GM18951 (cell line): ENCODE measurements around the gene PAPSS1.
A peak's percentile ranks its signal among the peaks of the same experiment; 100 is the strongest.

Experiments used
- POLR2A ChIP-seq: IDR thresholded peaks from 4 replicates; pipeline ENCODE4 v1.6.1; 2011; ENCODE audit warnings: mild to moderate bottlenecking; ENCODE audit not compliant: insufficient read length, insufficient read depth; ENCODE audit errors: extremely low read depth
- in situ Hi-C: fragments of 300-500 bp; cut with MboI; formaldehyde crosslinking; loops from one replicate; pipeline ENCODE4 v1.12.0; 2022; ENCODE audit warnings: low sequenced_read_pairs, mixed read lengths, inconsistent platforms; ENCODE audit not compliant: unreplicated experiment

The PAPSS1 gene

GRCh38 chr4:107719922-107720722 is at the start of gene PAPSS1:
Gene PAPSS1, minus strand, starts transcription at chr4:107720234. Its CDS starts 55 bp downstream, at chr4:107720179.
- in situ Hi-C loops, result no loop called here
- TF ChIP-seq POLR2A, result peak; percentile 67

GRCh38 chr4:107760281-107760947 is 40.4 kb upstream of the PAPSS1 start:
- in situ Hi-C loops, result no loop called here
- no peak for TF ChIP-seq POLR2A

GRCh38 chr4:107757864-107758476 is 37.9 kb upstream of the PAPSS1 start:
- in situ Hi-C loops, result loop anchor here (10.0 kb wide), 1 partner anchor 157 kb away; no protein-coding TSS in a partner anchor
- TF ChIP-seq POLR2A, result no peak

GRCh38 chr4:107757283-107757682 is 37.2 kb upstream of the PAPSS1 start:
- in situ Hi-C loops, result loop anchor here (10.0 kb wide), 1 partner anchor 158 kb away; no protein-coding TSS in a partner anchor
- no peak for TF ChIP-seq POLR2A

DNA sequence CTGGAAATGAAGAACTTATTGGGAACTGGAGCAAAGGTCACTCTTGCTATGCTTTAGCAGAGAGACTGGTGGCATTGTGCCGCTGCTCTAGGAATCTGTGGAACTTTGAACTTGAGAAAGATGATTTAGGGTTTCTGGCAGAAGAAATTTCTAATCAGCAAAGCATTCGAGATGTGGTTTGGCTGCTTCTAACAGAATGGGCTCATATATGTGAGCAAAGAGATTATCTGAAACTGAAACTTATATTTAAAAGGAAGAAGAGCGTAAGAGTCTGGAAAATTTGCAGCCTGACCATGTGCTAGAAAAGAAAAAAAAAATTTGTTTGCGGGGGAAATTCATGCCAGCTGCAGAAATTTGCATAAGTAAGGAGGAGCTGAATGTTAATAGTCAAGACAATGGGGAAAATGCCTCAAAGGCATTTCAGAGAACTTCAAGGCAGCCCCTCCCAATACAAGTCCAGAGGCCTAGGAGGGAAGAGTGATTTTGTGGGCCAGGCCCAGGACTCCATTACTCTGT is 35.9 kb upstream of the PAPSS1 start:
- no peak for TF ChIP-seq POLR2A
- in situ Hi-C loops, result loop anchor here (10.0 kb wide), 1 partner anchor 159 kb away; no protein-coding TSS in a partner anchor

DNA sequence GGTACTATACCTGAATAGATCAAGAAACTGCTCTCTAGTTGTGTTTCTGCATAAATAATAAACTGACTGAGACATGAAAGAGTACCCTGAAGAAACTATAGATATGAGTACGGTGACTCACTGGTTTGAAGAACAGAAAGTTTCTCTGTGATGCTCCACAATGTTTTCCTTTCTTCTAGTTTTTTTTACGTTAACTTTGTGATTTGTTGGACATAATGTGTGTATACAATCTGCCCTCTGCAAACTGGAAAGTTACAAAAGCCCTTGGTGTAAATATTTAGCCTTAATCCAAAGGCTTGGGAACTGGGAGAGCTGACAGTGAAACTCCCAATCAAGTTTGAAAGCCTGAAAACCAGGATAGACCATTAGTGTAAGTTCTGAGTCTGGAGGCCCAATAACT is 31.6 kb upstream of the PAPSS1 start:
- TF ChIP-seq POLR2A, result no peak
- in situ Hi-C loops, result loop anchor here (10.0 kb wide), 1 partner anchor 163 kb away; no protein-coding TSS in a partner anchor

GRCh38 chr4:107747748-107748486 is 27.9 kb upstream of the PAPSS1 start:
- no peak for TF ChIP-seq POLR2A
- in situ Hi-C loops, result no loop called here

- TF ChIP-seq POLR2A, result no peak
- in situ Hi-C loops, result no loop called here
Observed at GRCh38 chr4:107746161-107746560, 26.1 kb upstream of the PAPSS1 start.

DNA sequence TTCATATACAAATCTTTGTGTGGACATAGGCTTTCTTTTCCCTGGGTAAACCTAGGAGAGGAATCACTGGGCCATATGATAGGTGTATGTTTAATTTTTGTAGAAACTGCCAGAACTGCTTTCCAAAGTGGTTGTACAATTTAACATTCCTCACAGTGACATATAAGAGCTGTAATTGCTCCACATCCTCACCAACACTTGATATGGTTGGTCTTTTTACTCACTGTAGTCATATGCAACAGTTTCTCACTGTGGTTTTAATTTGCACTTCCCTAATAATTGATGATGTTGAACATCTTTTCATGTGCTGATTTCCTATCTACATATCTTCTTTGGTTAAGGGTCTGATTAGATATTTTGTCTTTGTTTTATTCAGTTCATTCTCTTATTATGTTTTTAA is 24.5 kb upstream of the PAPSS1 start:
- in situ Hi-C loops, result no loop called here
- no peak for TF ChIP-seq POLR2A

GRCh38 chr4:107743532-107743931 is 23.5 kb upstream of the PAPSS1 start:
- in situ Hi-C loops, result no loop called here
- TF ChIP-seq POLR2A, result no peak

DNA sequence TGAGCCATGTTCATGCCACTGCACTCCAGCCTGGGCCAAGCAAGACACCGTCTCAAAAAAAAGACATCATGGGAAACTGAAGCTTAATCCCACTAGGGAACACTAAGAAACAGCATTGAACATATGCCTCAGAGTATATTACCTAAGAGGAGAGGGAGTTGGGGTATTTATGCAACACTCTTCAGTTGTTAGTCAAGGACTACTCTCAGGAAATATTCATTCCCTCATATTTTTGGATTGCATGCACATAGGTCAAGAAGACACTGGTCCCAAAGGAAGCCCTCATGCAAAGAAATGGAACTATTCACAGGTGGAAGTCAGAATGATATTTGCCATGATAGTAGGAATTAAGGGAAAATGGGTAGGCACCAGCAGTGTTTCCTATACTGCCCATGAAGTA is 22.8 kb upstream of the PAPSS1 start:
- in situ Hi-C loops, result no loop called here
- TF ChIP-seq POLR2A, result no peak

- TF ChIP-seq POLR2A, result no peak
- in situ Hi-C loops, result no loop called here
Observed at GRCh38 chr4:107742196-107742595, 22.2 kb upstream of the PAPSS1 start.
